GM13976 (cell line): ENCODE results near the gene GAN.

Experiments used
- DNase-seq: peaks from one replicate; pipeline ENCODE4 v3.0.0; 2012; ENCODE audit warnings: low spot score
- CTCF ChIP-seq: IDR thresholded peaks from 2 replicates; pipeline ENCODE4 v1.5.1; 2012; ENCODE audit warnings: borderline replicate concordance, mild to moderate bottlenecking; ENCODE audit not compliant: insufficient read depth; ENCODE audit errors: extremely low read depth, missing control alignments, control extremely low read depth
- in situ Hi-C: fragments of 300-500 bp; cut with MboI; formaldehyde crosslinking; loops from one replicate; pipeline ENCODE4 v1.12.0; 2022; ENCODE audit warnings: low sequenced_read_pairs, mixed read lengths, inconsistent platforms; ENCODE audit not compliant: unreplicated experiment

Gene GAN

GRCh38 chr16:81436386-81436785 is 121.6 kb downstream of the GAN start:
- TF ChIP-seq CTCF, result no peak
- in situ Hi-C loops, result no loop called here
- DNase-seq, result no peak

- in situ Hi-C loops, result no loop called here
- no peak for DNase-seq
- no peak for TF ChIP-seq CTCF
These were observed 123.1 kb downstream of the GAN start for GRCh38 chr16:81437865-81438264.
